Tibial artery (tissue), 4 donors: ENCODE measurements around the gene KMT5B.

Experiments used
- DNase-seq, 2 donors: peaks; one replicate each; pipeline ENCODE4 v3.0.0-alpha.2; 2019
- H3K27ac ChIP-seq, 2 donors: fragments of 200-600 bp; sonication (generic) in 1 of 2; 1 replicate in 1 of 2; 2 replicates in 1 of 2; pipeline ENCODE4 v1.5.1; 2018 to 2019; ENCODE audit warnings: mild to moderate bottlenecking in 1 of 2
- H3K27me3 ChIP-seq, 2 donors: fragments of 200-600 bp; sonication (generic) in 1 of 2; one replicate each; pipeline versions ENCODE4 v1.5.1 to v1.6.0; 2016 to 2019
- H3K36me3 ChIP-seq, 3 donors: fragments of 200-600 bp; sonication (generic) in 2 of 3; one replicate each; pipeline ENCODE4 v1.5.1; 2016 to 2019; ENCODE audit warnings: mild to moderate bottlenecking in 2 of 3
- H3K4me1 ChIP-seq, 4 donors: fragments of 200-600 bp; sonication (generic) in 2 of 4; 1 replicate in 3 of 4; 2 replicates in 1 of 4; pipeline ENCODE4 v1.5.1; 2016 to 2019
- H3K4me3 ChIP-seq, 2 donors: fragments of 200-600 bp; sonication (generic) in 1 of 2; 1 replicate in 1 of 2; 2 replicates in 1 of 2; pipeline ENCODE4 v1.5.1; 2018 to 2019; ENCODE audit warnings: mild to moderate bottlenecking in 2 of 2
- H3K9me3 ChIP-seq, 3 donors: fragments of 200-600 bp; sonication (generic) in 1 of 3; one replicate each; pipeline ENCODE4 v1.5.1; 2016 to 2019
- intact Hi-C: fragments of 100-400 bp; cut with DNase I; formaldehyde crosslinking; loops from one replicate; pipeline ENCODE4 v1.15.0; 2023; ENCODE audit warnings: low total_unique reads
- TF ChIP-seq, protein P1 (sequence below), 2 experiments: fragments of 200-600 bp in 1 of 2; fragments of 450-650 bp in 1 of 2; IDR thresholded peaks; one replicate each; pipeline ENCODE4 v1.5.1; 2017 to 2019; ENCODE audit warnings: antibody characterized with exemption in 2 of 2, mild to moderate bottlenecking in 1 of 2, moderate library complexity in 1 of 2

KMT5B gene

DNA sequence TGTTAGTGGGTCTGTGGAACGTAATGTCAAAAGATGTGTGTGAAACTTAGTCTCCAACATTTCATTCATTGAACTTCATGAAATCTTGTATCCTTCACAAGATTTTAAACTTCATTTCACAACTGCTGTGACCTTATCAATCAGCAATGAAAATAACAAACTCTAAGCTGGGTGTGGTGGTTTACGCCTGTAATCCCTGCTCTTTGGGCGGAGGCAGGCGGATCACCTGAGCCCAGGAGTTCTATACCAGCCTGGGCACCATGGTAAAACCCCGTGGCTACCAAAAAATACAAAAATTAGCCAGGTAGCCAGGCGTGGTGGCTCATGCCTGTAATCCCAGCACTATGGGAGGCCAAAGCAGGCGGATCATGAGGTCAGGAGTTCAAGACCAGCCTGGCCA is 97.0 kb downstream of the KMT5B start:
- no peak overlapping the region for H3K27ac ChIP-seq
- H3K27me3 ChIP-seq: no peaks in the 10 kb centered on the region
- no peak overlapping the region for H3K4me3 ChIP-seq
- peaks cover 0 to 21% (median 12%) of the 10 kb centered on the region in 4 donors for H3K4me1 ChIP-seq
- H3K9me3 ChIP-seq: no peaks in the 10 kb centered on the region
- H3K36me3 ChIP-seq: no peaks in the 10 kb centered on the region
- intact Hi-C loops: no loop called here
- DNase-seq: no peak
- TF ChIP-seq, protein P1, sequence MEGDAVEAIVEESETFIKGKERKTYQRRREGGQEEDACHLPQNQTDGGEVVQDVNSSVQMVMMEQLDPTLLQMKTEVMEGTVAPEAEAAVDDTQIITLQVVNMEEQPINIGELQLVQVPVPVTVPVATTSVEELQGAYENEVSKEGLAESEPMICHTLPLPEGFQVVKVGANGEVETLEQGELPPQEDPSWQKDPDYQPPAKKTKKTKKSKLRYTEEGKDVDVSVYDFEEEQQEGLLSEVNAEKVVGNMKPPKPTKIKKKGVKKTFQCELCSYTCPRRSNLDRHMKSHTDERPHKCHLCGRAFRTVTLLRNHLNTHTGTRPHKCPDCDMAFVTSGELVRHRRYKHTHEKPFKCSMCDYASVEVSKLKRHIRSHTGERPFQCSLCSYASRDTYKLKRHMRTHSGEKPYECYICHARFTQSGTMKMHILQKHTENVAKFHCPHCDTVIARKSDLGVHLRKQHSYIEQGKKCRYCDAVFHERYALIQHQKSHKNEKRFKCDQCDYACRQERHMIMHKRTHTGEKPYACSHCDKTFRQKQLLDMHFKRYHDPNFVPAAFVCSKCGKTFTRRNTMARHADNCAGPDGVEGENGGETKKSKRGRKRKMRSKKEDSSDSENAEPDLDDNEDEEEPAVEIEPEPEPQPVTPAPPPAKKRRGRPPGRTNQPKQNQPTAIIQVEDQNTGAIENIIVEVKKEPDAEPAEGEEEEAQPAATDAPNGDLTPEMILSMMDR (IDR thresholded peaks at IDR 0.05): no peak

DNA sequence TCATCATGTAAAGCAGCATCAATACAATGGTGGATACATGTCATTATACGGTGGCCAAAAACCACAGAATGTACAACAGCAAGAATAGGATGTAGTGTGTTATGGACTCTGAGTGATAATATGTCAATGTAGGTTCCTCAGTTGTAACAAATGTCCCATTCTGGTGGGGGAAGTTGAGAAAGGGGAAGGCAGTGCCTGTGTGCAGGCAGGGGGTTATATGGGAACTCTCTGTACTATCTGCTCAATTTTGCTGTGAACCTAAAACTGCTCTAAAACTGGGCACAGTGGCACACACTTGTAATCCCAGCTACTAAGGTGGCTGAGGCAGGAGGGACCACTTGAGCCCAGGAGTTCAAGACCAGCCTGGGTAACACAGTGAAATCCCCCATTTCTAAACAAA is 97.8 kb downstream of the KMT5B start:
- no peak overlapping the region for H3K4me3 ChIP-seq
- H3K27me3 ChIP-seq: no peaks in the 10 kb centered on the region
- TF ChIP-seq, protein P1 (IDR thresholded peaks at IDR 0.05): no peak
- H3K4me1 ChIP-seq: peaks cover 0 to 21% (median 10%) of the 10 kb centered on the region in 4 donors
- H3K9me3 ChIP-seq: no peaks in the 10 kb centered on the region
- DNase-seq: no peak
- H3K27ac ChIP-seq: no peak overlapping the region
- intact Hi-C loops: no loop called here
- no peaks in the 10 kb centered on the region for H3K36me3 ChIP-seq

GRCh38 chr11:68113986-68114385 is 99.1 kb downstream of the KMT5B start:
- Histone ChIP-seq H3K27me3 (no peaks in the 10 kb centered on the region), H3K36me3 (no peaks in the 10 kb centered on the region), H3K4me3 (no peak overlapping the region), H3K27ac (no peak overlapping the region), H3K4me1 (peaks cover 0 to 18% (median 2%) of the 10 kb centered on the region in 4 donors), H3K9me3 (no peaks in the 10 kb centered on the region)
- no peak for DNase-seq
- intact Hi-C loops: no loop called here
- TF ChIP-seq, protein P1 (IDR thresholded peaks at IDR 0.05): no peak

DNA sequence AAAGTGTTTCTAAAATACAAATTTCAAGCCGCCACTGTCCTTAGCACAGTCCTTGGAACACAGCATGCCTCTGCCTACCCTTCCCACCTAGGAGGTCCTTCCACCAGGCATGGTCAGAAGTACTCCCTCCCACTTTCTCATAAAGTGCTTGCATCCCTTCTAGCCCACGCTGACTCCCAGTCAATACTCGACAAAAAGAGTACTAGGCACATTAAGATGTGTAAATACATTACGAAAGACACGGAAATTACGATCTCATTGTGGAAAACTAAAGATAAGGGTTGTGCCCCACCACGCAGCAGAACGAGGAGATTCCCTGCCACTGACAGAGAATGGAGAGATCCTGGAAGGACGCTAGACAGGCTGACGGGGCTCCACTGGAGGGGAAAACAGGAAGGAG is 105.4 kb downstream of the KMT5B start:
- H3K9me3 ChIP-seq: no peaks in the 10 kb centered on the region
- intact Hi-C loops: no loop called here
- DNase-seq: no peak
- no peaks in the 10 kb centered on the region for H3K36me3 ChIP-seq
- H3K4me1 ChIP-seq: no peaks in the 10 kb centered on the region
- H3K27ac ChIP-seq: no peak overlapping the region
- TF ChIP-seq, protein P1 (IDR thresholded peaks at IDR 0.05): no peak
- no peaks in the 10 kb centered on the region for H3K27me3 ChIP-seq
- H3K4me3 ChIP-seq: no peak overlapping the region

DNA sequence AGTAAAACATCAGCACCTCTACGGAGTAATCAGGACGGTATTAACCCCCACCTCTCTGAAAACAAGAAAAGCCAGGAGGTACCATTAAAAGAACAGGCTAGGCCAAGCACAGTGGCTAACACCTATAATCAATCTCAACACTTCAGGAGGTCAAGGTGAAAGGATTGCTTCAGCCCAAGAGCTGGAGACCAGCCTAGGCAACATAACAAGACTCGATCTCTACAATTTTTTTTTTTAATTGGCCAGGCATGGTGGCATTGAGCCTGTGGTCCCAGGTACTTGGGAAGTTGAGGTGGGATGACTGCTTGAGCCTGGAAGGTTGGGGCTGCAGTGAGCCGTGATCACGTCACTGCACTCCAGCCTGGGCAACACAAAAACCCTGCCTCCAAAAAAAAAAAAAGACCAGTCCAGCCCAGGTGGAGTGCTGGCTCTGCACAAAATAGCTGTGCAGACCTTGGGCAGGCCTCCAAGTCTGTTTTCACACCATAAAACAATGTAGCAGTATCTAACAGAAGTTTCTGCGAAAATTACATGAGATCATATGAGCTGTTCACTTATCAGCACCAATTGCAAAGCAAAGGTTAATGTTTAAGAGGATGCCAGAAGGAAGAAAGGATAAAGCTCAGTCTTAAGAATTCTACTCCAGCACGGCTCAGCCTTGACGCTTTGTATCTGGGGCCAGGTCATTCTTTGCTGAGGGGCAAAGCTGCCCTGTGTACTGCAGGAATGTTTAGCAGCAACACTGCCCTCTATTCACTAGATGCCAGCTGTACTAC is 106.7 kb downstream of the KMT5B start:
- intact Hi-C loops: no loop called here
- no peaks in the 10 kb centered on the region for H3K4me1 ChIP-seq

More for the DNA sequence above, 106.7 kb downstream of the KMT5B start:
- no peaks in the 10 kb centered on the region for H3K9me3 ChIP-seq
- no peaks in the 10 kb centered on the region for H3K27me3 ChIP-seq
- no peak overlapping the region for H3K27ac ChIP-seq
- TF ChIP-seq, protein P1 (IDR thresholded peaks at IDR 0.05): no peak
- H3K4me3 ChIP-seq: no peak overlapping the region
- DNase-seq: no peak
- no peaks in the 10 kb centered on the region for H3K36me3 ChIP-seq
